ENCODE results near the gene ZNF282.

Gene ZNF282

DNA sequence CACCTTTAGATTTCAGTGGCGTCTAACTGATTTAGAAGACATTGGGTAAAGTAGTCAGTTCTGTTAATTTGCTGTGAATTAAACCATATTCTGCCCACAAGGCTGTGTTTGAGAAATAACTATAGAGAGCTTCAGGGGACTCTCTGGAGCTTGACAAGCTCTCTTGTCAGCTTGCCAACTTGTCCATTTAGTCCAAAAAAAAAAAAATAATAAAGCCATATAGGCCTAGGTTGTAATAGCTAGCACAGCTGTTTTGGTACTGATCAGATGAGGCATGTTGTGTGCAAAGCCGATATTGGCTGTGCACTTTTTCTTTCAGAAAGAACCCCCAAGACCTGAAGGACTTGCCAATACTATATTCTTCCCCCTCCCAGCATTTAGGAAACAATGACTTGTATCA, 20.2 kb upstream of the ZNF282 start:
- H3K4me3 ChIP-seq (replicated peaks; ENCODE audit: low read depth, low read length), result no peak overlapping the region
- no peak for DNase-seq (ENCODE audit: low read depth)
- TF ChIP-seq, protein P1, sequence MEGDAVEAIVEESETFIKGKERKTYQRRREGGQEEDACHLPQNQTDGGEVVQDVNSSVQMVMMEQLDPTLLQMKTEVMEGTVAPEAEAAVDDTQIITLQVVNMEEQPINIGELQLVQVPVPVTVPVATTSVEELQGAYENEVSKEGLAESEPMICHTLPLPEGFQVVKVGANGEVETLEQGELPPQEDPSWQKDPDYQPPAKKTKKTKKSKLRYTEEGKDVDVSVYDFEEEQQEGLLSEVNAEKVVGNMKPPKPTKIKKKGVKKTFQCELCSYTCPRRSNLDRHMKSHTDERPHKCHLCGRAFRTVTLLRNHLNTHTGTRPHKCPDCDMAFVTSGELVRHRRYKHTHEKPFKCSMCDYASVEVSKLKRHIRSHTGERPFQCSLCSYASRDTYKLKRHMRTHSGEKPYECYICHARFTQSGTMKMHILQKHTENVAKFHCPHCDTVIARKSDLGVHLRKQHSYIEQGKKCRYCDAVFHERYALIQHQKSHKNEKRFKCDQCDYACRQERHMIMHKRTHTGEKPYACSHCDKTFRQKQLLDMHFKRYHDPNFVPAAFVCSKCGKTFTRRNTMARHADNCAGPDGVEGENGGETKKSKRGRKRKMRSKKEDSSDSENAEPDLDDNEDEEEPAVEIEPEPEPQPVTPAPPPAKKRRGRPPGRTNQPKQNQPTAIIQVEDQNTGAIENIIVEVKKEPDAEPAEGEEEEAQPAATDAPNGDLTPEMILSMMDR (IDR thresholded peaks at IDR 0.05; ENCODE audit: low read length, missing control alignments), result no peak

DNA sequence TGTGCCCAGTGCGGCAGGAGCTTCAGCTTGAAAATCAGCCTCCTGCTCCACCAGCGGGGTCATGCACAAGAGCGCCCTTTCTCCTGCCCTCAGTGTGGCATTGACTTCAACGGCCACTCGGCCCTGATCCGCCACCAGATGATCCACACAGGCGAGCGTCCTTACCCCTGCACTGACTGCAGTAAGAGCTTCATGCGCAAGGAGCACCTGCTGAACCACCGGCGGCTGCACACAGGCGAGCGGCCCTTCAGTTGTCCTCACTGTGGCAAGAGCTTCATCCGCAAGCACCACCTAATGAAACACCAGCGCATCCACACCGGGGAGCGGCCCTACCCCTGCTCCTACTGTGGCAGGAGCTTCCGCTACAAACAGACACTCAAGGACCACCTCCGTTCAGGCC, 16.1 kb upstream of the ZNF282 start:
- TF ChIP-seq, protein P1 (IDR thresholded peaks at IDR 0.05; ENCODE audit: low read length, missing control alignments), result no peak
- DNase-seq (ENCODE audit: low read depth), result no peak
- H3K4me3 ChIP-seq (replicated peaks; ENCODE audit: low read depth, low read length), result no peak overlapping the region

DNA sequence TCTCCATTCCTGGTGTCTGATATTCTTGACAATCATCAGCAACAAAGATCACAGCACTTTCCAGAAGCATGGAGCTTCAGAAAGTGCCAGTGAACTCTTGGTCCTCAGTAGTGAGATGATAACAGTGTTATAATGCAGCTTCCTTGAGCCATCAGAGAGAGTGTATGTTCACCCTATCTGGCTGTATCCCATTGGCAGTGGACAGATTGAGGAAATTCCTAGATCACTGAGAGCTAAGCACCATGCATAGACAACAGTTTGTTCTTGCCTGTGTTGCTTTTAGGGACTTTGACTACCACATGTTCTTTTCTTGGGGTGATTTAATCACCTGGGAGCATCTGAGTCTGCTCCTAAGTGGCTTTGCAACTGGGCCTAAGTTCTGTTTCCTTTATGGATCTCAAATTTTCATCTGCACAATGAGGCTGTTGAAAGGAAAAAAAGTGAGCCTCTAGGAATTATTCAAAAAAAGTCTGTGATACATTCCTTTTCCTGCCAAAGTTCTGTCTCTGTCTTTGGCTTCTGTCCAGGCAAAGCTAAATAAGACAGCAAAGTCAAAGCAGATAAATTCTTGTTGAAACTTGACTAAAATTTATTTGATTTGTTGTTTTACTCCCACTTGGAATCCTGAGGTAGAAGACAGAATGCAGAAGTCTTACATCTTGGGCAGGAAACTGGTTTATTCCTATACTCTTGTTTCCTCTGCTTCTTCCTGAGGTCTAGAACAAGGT, 14.5 kb upstream of the ZNF282 start:
- DNase-seq (ENCODE audit: low read depth), result peak; percentile 64
- TF ChIP-seq, protein P1 (IDR thresholded peaks at IDR 0.05; ENCODE audit: low read length, missing control alignments), result no peak
- H3K4me3 ChIP-seq (replicated peaks; ENCODE audit: low read depth, low read length), result no peak overlapping the region

DNA sequence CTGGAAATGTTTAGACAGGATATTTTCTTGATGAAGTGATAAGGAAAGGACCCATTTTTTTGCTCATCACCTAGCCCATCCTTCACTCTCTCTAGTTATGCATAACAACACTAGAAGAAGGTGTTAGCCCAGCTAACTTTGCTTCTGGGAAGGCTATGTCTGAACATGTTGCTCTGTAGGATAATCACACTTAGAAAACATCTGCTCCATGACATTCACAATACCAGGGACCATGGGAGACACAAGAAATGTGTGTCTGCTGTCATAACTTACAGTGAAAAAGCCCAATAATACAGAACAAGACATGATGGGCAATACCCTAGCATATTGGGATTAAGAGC, 13.9 kb upstream of the ZNF282 start:
- TF ChIP-seq, protein P1 (IDR thresholded peaks at IDR 0.05; ENCODE audit: low read length, missing control alignments), result no peak
- no peak overlapping the region for H3K4me3 ChIP-seq (replicated peaks; ENCODE audit: low read depth, low read length)
- no peak for DNase-seq (ENCODE audit: low read depth)

DNA sequence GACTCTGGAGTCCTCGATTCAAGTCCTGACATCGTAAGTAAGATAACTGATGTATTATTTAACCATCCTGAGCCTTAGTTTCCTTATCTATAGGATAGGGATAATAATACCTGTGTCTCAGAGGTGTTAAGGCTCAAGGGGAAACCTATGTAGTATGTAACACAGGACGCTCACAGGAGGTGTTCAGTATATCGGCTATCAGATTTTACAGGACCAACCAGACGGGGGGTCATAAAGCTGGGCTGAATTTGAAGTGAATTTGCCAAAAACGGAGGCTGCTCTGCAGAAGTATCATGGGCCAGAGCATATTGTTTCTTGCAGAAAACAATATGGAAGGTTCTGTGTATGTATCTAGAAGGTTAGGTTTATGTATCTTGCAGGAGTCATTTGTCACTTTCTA, 11.1 kb upstream of the ZNF282 start:
- H3K4me3 ChIP-seq (replicated peaks; ENCODE audit: low read depth, low read length), result no peak overlapping the region
- TF ChIP-seq, protein P1 (IDR thresholded peaks at IDR 0.05; ENCODE audit: low read length, missing control alignments), result no peak
- no peak for DNase-seq (ENCODE audit: low read depth)

DNA sequence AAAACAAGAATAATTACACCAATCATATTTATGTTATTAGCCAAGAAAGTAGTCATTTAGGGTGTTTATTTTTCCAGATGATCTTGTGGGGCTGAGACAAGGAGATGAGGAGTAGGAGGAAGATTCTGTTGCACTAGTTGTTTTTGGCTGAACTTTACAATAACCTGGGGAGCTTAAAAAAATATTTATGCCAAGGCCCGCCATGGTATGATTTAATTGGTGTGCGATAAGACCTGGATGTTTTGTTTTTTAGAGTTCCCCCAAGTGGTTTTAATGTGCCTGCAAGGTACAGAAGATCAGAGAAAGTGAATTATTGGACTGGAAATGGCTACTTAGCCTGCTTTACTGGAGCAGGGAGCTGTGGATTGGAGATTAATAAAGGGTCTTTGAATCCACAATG, 7.1 kb upstream of the ZNF282 start:
- TF ChIP-seq, protein P1 (IDR thresholded peaks at IDR 0.05; ENCODE audit: low read length, missing control alignments), result no peak
- no peak overlapping the region for H3K4me3 ChIP-seq (replicated peaks; ENCODE audit: low read depth, low read length)
- DNase-seq (ENCODE audit: low read depth), result no peak

DNA sequence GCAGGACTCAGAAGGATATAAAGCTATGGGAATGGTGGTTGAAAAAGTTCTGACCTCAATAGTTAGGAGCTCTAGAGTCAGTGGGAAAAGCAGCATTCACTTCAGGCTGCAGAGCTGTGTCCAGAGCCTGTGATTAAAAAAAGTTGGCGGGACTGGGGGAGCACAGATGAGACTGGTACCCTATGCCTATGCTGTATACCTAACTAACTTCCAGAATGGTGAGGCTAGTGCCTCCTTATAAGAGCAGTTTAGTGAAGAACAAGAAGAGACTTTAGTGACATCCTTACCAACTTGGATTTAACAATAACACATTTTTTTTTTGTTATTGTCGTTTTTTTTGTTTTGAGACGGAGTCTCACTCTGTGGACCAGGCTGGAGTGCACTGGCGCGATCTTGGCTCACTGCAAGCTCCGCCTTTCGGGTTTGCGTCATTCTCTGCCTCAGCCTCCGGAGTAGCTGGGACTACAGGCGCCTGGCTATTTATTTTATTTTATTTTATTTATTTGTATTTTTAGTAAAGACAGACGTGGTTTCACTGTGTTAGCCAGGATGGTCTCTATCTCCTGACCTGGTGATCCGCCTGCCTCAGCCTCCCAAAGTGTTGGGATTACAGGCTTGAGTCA, 6.6 kb upstream of the ZNF282 start:
- TF ChIP-seq, protein P1 (IDR thresholded peaks at IDR 0.05; ENCODE audit: low read length, missing control alignments), result no peak
- no peak overlapping the region for H3K4me3 ChIP-seq (replicated peaks; ENCODE audit: low read depth, low read length)
- no peak for DNase-seq (ENCODE audit: low read depth)
